HG03095 (cell line): ENCODE results near the gene TCHH.
"Not testable (repeated sequence)": the region's sequence is repeated elsewhere in the genome, so short reads cannot be mapped to it uniquely, and the experiment has no call there.

Source experiments
- ATAC-seq: cut with Tn5 transposase; IDR thresholded peaks from one replicate; pipeline ENCODE4 v1.9.1; 2021; ENCODE audit warnings: moderate library complexity; ENCODE audit not compliant: unreplicated experiment

The TCHH gene

DNA sequence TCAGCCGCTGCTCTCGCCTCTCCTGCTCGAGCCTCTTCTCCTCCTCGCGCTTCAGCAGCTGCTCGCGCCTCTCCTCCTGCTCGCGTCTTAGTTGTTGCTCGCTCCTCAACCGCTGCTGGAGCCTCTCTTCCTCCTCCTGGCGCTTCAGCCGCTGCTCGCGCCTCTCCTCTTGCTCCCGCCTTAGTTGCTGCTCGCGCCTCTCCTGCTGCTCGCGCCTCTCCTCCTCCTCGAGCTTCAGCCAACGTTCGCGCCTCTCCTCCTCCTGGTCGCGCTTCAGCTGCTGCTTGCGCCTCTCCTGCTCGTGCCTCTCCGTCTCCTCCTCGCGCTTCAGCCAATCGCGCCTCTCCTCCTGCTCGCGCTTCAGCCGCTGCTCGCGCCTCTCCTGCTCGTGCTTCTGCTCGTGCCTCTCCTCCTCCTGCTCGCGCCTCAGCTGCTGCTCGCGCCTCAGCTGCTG lies 3.7 kb downstream of the TCHH start:
- no peak for ATAC-seq

GRCh38 chr1:152110860-152111514 lies 4.3 kb downstream of the TCHH start:
- ATAC-seq, result no peak

GRCh38 chr1:152110365-152110859 lies 4.8 kb downstream of the TCHH start:
- no peak for ATAC-seq

GRCh38 chr1:152109998-152110294 lies 5.3 kb downstream of the TCHH start:
- ATAC-seq, result no peak

GRCh38 chr1:152109231-152109997 lies 5.8 kb downstream of the TCHH start:
- ATAC-seq, result no peak

- ATAC-seq, result no peak
These were observed 6.4 kb downstream of the TCHH start for GRCh38 chr1:152108882-152109222.

- ATAC-seq, result no peak
These were observed 7.0 kb downstream of the TCHH start for GRCh38 chr1:152107984-152108881.

DNA sequence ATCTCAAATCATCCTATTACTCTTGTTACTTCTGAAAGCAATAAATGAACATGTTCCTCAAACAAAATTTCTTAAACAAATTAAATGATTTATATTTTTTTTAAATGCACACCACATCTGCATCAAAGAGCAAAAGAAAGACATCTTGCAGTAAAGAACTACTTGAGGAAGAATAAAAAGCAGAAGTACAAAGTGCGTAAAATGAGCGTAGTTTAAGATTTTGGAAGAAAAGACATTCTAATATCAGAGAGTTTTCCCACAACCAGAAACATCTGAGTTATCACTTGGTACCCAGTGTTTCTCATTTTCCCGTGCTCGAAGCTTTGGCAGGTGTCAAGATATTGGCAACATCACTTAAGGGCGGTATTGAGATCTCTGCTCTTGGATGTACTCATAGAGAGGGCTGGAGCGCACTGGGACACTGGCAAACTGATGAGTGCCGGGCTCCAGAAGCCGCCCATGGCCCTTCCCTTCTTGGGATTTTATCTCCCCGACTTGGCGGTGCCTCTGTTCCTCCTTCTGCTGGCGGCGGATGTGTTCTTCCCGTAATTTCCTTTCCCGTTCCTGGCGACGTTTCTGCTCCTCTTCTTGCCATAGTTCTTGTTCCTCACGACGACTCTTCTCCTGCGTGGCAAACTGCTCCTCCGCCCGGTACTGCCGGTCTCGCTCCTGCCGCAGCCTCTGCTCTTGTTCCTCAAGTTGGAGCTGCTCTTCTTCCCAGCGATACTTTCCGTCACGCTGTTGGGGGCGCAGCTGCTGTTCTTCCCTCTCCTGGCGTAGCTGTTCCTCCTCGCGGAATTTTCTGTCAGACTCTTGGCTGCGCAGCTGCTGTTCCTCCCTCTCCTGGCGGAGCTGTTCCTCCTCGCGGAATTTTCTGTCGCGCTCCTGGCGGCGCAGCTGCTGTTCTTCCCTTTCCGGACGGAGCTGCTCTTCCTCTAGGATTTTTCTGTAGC lies 7.9 kb downstream of the TCHH start:
- ATAC-seq, result no peak

DNA sequence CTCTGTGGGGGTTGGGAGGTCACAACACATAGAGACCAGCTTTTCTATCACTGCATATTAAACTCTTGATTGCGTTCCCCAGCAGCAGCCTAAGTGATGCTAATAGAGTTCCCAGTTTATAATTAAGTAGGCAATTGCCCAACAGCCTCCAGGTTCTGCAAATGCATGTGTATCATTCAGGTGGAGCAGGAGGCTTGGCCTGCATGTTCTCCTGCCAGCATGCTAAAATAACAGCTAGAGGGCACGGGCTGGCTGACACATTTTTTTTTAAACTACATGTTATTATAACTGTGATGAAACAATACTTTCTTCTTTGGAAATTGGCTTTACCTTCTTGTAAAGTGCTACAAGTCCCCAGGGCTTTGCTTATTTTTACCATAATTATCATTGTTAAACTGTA lies 10.4 kb downstream of the TCHH start:
- ATAC-seq, result no peak

DNA sequence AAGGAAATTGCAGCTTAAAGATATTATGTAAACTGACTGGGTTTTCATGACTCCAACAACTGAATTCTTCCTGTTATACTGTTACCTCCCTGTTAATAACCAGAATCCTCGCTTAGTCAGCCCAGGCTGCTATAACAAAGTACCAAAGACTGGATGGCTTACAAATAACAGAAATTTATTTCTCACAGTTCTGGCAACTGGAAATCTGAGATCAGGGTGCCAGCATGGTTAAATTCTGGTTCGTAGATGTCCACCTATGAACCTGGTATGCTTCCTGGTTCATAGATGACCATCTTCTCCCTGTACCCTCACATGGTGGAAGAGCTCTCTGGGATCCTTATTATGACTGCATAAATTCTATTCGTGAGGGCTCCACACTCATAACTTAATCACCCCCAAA lies 18.3 kb downstream of the TCHH start:
- ATAC-seq, result no peak

DNA sequence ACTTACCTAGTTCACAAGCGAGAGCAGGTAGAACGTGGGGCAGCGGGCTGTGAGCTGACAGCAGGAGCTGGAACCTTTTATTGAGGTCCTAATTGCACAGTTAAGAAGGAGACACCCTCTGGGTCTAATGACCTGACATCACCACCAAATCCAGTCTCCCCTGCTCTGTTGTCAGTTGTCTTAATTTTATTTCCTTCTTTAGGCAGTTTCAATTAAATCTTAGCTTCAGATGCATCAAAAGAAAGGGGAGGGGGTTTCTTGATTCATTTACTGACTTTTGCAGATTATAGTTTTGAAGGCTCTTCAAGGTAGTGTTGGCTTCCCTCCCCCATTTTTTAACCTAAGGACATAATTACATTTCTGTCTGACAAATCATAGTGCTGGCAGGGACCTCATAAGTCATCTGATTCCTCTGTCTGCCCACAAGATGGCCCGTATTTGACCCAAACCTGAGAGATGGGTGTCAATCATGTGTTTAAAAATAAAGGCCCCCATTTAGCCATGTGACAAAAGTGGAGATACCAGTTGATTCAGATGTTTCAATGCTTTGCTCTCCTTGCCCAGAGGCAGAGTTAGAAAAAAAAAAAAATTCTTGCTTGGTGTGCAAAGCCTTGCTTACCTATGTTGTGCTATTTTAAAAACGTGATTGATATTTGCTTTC lies 26.1 kb downstream of the TCHH start, which contains the start of gene TCHHL1:
Gene TCHHL1 (minus strand): TSS at position 51 of the 661 bp plus-strand sequence. CDS start 921 bp downstream, outside the sequence.
- no peak for ATAC-seq

DNA sequence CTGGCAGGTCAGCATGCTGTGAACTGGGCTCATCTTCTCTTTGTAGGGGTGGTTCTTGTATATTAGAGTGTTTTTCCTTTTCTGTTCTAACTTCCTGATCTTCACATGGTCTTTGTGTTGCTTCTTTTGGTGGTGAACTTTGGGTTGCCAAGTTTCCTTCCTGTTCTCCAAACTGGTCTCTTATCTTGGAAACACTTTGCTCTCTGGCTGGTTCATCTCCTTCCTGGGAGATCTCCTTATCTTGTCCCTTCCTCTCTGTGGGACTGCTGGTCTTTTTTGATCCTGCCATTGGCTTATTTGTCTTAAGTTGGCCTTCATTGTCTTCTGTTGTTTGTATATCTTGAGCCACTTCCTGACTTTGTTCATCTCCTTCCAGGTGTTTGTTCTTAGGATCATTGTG lies 28.5 kb downstream of the TCHH start:
- no peak for ATAC-seq

DNA sequence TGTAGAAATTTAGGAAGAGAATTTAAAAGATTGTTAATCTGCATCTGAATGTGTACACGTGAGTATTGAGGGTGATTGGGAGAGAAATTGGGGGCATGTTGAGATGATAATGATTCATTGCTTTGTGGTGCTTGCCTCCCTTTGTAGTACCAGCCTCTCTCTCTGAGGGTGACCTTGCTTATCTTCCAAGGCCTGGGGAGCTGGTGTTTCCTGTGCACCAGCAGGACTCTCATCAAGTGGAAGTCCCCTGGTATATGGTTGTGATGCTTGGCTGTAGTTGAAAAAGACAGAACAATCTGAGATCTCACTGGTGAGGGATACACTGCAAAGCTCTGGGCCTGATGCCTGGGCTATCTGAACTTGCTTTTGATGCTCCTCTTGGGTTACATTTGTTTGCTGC lies 30.4 kb downstream of the TCHH start:
- no peak for ATAC-seq

DNA sequence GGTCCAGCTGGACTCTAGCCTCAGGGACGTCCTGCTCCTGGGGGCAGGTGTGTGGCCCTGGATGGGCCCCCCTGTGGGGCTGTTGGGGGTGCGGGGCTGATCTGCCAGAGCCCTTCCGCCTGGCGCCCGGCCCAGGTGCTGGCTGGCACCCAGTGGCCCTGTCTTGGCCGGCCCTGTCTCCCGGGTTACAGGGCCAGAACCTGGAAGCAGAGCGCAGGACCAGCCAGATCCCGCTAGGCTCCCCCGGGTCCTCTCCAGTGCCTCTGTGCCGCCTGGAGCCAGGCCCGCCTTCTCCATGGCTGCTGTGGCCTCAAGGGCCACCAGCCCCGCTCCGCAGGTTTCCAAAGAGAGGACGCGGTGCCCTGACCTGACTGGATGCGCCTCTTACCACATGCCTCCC lies 34.2 kb downstream of the TCHH start:
- not testable (repeated sequence) for ATAC-seq

GRCh38 chr1:152080494-152080893 lies 34.8 kb downstream of the TCHH start:
- ATAC-seq, result not testable (repeated sequence)

DNA sequence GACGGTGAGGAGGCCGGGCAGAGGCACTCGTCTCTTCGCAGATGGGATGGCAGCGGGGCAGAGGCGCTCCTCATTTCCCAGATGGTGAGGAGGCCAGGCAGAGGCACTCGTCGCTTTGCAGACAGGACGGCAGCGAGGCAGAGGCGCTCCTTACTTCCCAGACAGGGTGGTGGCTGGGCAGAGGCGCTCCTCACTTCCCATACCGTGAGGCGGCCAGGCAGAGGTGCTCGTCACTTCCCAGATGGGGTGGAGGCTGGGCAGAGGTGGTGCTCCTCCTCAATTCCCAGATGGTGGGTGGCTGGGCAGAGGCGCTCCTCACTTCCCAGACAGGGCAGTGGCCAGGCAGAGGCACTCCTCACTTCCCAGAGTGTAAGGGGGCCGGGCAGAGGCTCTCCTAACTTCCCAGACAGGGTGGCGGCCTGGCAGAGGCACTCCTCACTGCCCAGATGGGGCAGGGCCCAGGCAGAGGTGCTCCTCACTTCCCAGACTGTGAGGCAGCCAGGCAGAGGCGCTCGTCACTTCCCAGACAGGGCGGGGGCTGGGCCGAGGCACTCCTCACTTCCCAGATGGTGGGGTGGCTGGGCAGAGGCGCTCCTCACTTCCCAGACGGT lies 36.3 kb downstream of the TCHH start:
- ATAC-seq, result no peak

GRCh38 chr1:152072311-152072710 lies 42.9 kb downstream of the TCHH start:
- ATAC-seq, result no peak

GRCh38 chr1:152071123-152071522 lies 44.1 kb downstream of the TCHH start:
- ATAC-seq, result no peak

- no peak for ATAC-seq
These were observed 47.3 kb downstream of the TCHH start for GRCh38 chr1:152067929-152068328.
